ENCODE data around the gene INSM1. TPM values are rescaled to one million over a fixed set of nuclear protein-coding genes. Genes with fewer than 3 reads are reported as not detected.

INSM1 gene
- total RNA-seq, 1 donor from 2014 or later = not detected

DNA sequence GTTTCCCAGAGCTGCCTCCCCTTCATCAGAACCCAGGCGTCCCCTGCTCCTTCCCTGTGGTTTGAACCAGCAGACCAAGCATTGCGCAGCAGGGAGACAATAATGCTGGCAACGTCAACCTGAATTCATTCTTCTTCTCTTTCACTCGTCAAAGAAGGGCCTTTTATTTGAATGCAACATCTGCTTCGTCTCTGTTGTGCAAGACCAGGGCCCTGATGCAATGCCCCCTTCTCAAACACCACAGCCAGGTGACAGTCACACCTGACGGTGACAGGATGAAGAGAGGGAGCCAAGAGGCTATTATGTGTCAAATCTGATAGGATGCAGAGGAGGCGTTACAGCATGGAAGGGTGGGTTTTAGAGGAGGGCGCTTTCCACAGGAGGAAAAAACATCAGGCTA is 8.0 kb downstream of the INSM1 start:
- ATAC-seq (no peak), DNase-seq (ENCODE audit: missing footprints) (no peak)
- intact Hi-C loops (cut with DNase I) = no loop called here

DNA sequence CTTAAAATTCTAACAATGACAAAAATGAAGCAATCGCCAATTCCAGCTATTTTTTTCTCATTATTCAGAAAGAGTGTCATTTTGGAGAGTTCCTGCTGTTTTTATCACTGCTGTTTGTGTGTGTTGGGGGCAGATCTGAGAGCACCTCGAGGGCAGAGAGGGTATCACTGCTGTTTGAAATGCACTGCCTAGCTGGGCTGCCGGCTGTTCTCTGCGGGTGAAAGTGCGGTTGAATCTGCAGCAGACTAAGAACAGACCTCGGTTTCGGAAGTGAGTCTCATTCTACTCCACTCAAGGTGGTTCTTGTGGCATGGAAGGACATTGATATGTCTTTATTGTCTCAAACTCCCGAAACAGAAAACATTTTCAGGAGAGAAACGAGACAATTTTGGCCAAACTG is 18.3 kb downstream of the INSM1 start:
- ATAC-seq (no peak), DNase-seq (ENCODE audit: missing footprints) (no peak)
- intact Hi-C loops (cut with DNase I) = no loop called here

DNA sequence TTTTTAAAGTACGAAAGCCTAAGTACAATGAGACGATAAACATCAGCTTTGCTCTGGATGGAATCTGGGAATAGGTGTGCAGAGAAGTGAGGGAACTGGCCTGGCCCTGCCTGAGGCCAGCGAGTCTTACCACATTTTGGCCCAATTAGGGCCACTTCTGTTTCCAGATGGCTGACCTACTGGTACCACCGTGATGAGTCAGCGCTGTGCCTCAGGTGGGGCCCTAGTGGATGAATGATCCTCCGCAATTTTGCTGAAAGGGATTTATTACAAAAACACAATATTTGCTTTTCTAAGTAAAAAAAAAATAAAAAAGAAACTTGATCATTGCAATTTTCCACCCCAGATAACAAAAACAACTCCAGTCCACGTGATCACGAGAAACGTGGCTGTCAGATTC is 22.5 kb downstream of the INSM1 start:
- DNase-seq (ENCODE audit: missing footprints) (no peak), ATAC-seq (no peak)
- intact Hi-C loops (cut with DNase I) = no loop called here

DNA sequence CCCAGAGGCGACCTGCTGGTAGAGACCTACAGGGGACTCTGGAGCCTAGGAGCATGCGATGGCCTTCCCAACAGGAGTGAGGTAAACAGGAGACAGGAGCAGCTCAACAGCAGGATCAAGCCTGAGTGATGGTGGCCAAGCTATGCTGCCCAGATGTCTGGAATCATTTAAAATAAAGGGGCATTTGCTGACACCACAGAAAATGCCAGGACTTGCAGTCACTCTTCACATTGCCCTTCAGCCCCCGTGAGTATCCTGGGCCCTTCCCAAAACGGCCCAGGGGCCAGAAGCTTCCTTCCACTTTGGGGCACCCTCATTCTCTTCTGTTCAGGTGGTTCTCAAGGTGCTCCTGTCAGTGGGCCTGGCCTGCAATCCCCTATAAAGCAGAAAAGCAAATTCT is 23.2 kb downstream of the INSM1 start:
- no peak for ATAC-seq
- intact Hi-C loops (cut with DNase I) = no loop called here

DNA sequence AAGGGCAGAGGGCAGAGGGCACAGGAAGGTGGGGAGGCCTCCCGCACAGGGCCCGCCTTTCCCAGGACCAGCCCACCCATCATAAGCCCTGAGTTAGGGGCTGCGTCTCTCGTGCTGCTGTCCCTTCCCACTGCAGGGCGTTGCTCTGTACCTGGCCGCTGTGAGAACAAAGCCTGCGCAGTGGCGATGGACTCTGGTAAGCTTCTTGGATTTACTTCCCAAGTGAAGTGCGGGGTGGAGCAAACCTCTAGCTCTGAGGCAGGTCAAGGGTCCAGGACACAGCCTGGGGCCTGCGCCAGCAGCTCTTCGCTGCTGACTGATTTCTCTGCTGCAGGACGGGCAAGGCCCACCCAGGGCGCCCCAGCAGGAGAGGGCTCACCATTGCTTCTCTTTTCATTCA is 23.9 kb downstream of the INSM1 start:
- DNase-seq (ENCODE audit: missing footprints) (no peak), ATAC-seq (no peak)
- intact Hi-C loops (cut with DNase I) = no loop called here

More for the DNA sequence above, 23.2 kb downstream of the INSM1 start:
- no peak for DNase-seq (ENCODE audit: missing footprints)

DNA sequence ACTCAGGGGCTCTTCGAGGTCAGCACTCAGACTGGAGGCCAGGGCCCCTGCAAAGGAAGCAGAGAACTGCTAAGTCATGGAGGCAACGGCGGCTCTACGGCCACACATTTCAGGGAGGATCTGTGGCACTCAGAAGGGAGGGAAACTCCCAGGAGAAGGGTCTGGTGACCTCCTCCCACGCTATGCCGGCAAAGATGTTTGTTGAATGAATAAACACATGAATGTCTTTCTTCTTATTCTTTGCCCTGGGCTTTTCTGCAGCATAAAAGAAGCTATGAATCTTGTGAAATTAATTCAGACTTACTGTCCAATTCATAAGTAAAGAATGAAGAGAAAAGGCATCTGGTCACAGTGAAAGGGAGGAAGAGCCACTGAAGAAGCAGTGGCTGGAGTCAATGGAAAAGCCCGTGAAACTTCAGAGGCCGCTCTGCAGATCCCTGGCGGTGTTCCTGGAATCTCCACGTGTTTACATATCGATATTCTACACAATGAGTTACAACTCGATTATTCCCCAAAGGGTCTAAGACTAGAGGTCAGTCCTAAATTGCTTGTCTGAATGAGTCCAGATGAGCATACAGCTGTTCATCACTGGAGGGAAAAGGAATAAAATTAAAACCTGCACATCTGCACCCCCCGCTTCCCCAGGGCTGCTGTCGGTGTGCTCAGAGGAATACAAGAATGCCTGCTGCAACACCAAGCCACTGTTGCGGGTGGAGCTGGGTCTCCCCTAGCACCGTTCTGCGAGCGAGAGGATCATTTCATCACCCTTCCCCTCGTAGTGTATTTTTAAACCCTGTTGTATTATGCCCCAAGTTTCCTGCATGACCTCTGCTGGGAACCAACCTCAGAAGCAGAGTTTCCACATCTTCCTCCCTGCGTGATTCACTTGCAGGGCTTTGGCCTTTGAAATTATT is 25.6 kb downstream of the INSM1 start:
- no peak for DNase-seq (ENCODE audit: missing footprints)
- intact Hi-C loops (cut with DNase I) = no loop called here
- ATAC-seq = no peak

DNA sequence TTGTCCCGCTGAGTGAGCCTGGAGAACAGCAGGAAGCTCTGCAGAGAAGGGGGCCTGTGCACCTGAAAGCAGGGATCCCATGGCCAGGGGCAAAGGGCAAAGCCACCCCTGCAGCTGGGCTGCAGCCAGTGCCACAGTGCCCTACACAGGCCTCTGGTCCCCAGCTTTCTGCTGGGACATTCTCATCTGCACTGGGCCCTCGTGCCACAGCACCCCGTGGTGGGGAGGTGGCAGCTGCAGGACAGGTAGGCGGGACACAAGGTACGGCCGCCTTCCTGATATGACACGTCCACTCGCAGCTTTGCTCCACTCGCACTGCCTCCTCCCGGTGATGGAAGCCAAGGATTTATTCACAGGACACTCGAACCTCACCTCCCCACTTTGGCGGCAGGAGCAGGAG is 27.2 kb downstream of the INSM1 start:
- intact Hi-C loops (cut with DNase I) = no loop called here

DNA sequence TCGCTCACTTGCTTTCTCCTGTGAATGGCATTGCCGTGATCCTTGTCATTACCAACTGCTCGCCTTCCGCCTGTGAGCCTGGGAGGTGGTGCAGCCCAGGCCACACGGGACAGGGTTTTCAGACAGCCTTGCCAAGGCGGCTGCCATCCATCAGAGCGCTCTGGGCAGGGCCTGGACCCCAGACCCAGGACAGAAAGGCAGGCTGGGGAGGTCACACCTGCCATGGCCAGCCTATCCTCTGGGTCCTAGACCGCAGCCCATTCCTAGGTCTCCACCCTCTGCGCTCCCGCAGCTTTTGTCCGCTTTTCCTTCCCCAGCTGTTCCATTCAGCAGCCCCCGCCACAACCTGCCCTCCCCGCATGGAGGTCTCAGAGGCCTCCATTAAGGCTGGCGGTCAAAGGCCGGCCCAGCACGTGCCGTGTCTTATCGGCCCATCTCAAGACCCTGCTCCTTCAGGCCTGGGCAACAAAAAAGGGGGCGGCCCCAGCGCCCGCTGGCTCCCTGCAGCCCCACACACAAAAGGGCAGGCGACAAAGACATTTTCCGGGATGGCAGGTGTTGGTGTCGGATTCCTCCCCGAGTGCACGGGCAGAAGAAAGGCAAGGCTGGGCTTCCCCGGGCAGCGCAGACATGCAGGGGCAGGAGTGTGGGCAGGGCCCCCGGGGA is 28.1 kb downstream of the INSM1 start:
- intact Hi-C loops (cut with DNase I) = no loop called here
- ATAC-seq (no peak), DNase-seq (ENCODE audit: missing footprints) (no peak)

More for the DNA sequence above, 27.2 kb downstream of the INSM1 start:
- ATAC-seq (no peak), DNase-seq (ENCODE audit: missing footprints) (no peak)

DNA sequence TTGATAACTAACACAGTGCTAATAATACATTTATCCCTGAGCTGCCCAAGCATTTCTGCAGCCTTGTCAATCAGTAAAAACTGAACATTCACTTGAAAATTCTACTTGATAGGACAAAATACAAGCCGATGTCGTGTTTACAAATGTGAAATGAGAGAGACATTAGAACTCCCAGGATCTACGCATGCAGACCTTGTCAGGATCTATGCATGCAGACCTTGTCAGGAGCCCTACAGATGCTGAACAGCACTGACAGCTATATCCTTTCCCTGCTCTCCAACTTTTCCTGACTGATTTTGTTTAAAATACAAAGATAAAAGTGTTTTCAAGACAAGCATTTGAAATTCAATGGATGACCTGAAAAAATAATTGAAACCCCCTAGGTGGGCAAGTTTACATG is 28.9 kb downstream of the INSM1 start:
- no peak for ATAC-seq
- intact Hi-C loops (cut with DNase I) = no loop called here

DNA sequence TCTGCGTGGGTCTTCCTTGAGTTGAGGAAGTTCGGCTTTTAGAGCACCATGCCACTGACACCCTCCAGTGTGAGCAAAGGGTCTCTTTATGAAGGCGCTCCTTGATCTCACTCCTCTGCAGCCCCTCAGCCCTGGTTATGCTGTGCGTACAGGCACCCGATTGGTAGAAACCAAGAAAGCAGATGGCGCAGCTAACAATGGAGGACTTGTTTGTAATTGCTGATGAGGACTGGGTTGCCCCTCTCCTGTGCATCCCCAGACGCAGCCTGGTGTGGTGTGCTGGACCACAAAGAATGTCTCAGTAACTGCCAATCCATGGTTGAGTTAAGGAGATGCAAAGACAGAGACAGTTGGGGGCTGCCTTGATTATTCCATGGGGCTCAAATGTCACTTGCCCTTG is 30.2 kb downstream of the INSM1 start:
- ATAC-seq (no peak), DNase-seq (ENCODE audit: missing footprints) (no peak)
- intact Hi-C loops (cut with DNase I) = no loop called here

More for the DNA sequence above, 28.9 kb downstream of the INSM1 start:
- DNase-seq (ENCODE audit: missing footprints) = no peak

DNA sequence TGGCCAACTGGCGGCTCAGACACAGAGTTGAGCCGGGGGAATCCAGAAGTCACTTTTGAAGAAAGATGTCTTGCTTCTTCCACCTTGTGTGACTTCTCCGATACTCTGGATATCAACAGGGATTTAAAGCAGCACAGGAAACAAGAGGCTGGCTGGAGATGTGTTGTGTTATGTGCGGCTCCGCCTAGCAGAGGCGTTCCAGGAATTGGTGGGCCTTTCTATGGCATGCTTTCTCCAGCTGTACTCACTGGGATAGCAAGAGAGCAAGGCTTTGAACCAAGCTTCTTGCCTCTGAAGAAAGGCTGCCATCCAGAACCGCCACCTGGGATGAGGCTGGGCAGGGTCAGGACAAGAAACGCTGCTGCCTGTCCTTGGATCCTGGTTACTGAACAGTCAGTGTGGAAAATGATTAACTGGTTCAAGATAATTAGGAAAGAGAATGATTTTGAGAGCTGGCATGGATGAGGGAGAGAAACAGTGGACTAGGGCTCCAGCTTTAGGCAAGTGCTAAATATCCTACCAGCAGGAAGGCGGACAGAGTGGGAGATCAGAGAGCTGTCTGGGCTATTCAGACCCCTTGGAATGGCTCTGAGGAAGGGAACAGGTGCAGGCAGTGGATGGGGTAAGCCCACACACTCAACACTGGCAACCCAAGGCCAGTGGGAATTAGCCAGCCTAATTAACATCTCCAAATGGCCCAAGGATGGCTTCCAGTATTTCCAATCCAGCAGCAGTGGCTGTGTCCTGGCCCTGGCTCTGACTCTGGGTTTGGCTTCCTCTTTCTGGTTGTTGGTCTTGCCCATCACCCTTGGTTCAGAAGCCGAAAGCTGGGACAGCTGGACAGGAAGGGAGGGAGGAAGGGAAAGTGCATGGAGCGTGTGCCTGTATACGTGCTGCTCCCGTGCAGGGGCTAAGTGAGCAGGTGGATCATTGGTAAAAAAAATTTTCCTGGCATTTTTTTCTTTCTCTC is 31.9 kb downstream of the INSM1 start:
- ATAC-seq (no peak), DNase-seq (ENCODE audit: missing footprints) (no peak)
- intact Hi-C loops (cut with DNase I) = no loop called here

DNA sequence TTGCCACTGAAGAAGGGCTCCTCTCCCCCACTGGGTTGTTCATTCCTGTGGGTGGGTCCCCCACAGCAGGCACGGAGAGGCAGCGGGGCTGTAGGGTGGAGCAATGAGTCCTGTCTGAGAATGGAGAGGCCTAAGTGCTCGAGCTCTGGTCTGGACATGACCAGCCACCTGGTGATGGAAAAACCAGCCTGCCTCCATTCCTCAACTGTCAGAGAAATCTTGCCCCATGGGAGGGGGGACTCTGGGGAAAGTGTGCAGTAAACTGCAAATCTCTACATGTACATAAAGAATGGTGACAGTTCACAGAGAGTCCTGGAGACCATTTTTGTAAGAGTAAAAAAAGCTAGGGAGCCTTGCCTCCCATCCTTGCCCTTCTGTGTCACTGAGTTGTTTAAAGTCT is 34.1 kb downstream of the INSM1 start:
- DNase-seq (ENCODE audit: missing footprints) (no peak), ATAC-seq (no peak)
- intact Hi-C loops (cut with DNase I) = no loop called here

DNA sequence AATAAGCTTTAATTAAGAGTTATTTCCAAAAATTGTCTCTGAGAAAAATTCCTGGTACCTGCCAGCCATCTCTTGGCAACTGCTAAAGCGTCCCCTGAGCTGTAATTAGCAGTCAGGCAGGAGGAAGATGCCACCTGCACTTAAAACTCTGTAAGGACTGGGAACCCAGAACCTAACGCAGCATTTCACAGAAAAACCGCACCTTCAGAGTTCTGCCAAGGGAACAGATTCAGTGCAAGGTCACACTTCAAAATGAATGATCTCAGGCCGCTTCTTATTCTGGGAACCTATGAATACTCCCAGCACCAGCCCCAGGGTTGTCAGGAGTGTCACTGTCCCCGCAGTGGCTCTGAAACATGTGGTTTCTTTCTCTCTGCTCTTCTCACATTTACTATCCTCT is 36.7 kb downstream of the INSM1 start:
- ATAC-seq = no peak
- DNase-seq (ENCODE audit: missing footprints) = no peak
- intact Hi-C loops (cut with DNase I) = no loop called here

DNA sequence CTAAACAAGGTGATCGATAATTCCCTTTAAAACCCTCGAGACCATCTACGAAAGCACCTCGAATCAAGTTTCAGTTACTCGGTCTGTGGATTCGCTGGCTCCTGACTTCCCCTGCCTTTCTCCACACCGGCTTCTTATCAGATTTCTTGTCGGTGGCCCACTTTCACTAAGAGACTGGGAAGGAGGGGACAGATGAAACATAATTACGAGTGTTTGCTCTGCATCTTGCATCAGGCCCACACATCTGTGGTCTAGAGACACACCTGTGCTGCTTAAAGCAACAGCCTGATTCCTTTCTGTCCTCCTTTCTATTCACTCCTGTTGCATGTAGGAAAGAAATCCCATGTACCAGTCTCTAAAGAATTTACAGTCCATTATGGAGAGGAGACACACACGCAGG is 37.7 kb downstream of the INSM1 start:
- no peak for DNase-seq (ENCODE audit: missing footprints)
- ATAC-seq = no peak
- intact Hi-C loops (cut with DNase I) = no loop called here

DNA sequence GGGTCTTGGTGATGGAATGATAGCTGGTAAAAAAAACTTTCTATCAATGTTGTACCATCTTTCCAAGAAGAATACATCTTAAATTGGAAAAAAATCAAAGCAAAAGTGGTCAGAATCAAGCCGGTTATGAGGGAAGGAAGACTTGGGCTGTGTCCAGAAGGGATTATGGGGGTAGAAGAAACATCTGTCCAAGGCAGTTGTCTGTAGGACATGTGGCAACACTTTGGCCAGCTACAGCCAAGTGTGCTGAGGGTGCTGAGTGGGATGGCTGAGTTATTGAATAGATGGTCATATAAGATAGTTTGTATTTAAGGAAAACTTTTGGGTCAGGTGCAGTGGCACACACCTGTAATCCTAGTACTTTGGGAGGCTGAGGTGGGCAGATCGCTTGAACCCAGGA is 38.4 kb downstream of the INSM1 start:
- DNase-seq (ENCODE audit: missing footprints) (no peak), ATAC-seq (no peak)
- intact Hi-C loops (cut with DNase I) = no loop called here

DNA sequence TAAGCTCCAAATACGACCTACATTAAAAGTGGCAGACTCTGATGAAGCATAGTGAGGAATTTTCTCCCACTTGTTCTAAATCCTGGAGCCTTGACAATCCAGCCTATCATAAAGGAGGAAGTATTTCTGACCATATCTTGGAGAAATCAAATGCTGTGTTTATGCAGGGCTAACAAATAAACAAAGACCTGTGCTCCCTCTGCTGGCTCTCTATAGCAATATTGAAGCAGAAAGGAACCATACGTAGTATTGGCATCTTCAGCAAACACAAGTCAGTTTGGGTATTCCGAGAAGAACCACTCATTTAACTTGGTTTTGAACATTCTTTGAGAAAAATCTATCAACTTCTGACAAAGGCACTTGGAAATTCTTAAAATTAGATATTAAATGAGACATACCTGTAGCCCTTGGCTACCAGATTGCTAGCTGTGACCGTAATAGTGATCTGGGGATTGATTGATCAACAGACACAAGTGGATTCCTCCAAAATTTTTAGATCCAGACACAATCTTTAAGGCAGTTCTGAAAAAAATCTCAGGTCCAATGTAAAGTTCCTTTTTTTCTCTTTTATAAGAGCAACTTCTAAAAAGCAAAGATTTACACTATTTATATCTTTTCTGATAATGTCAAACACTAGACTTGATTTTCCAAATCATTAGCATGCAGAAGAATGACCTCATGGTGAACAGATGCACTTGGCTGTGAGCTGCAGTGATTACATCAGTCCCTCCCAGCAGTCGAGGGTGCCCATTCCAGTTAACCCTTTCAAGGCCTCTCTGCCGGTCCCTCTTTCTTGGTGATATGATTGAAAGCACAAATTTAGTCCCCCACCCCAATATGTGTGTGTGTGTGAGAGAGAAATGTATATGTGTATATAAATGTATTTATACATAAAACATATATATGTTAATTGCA is 40.2 kb downstream of the INSM1 start:
- ATAC-seq = no peak
- DNase-seq (ENCODE audit: missing footprints) = no peak
- intact Hi-C loops (cut with DNase I) = no loop called here

DNA sequence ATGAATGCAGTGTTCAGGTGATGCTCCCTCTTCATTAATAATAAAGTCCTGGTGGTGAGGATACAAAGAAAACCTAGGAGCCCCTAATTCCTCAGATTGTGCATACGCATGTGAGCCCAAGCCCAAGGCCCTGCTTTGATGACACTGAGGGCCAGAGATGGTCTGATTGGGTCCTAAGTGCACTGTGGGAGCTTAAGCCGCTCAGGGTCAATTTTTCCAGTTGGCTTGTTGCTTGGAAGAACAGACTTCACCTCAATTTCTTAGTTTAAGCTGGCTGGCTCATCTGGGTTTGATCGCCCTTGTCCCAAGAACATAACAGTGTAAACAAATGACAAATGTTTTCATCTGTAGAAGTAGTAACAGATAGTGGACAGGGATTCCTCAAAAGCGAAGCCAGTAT is 41.4 kb downstream of the INSM1 start:
- intact Hi-C loops (cut with DNase I) = no loop called here
- DNase-seq (ENCODE audit: missing footprints) (no peak), ATAC-seq (no peak)

DNA sequence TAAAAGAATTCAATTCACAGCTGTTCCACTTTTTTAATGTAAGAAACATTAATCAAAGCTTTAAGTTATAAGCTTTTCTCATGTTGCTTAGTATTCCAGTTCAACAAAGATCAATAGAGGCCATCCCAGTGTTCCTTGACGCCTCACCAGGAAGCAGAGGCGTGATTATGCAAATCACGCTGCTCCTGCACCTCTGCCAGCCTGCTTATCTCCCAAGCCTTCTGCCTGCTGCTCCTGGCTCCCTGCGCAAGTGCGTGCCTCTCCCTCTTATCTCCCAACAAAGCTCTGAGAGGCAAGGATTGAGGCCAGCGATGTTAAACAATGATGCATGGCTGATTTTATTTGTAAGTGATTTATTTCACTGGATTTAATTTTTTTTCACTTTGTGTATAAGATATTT is 42.8 kb downstream of the INSM1 start:
- intact Hi-C loops (cut with DNase I) = loop anchor here (1.0 kb wide), 1 partner anchor 326 kb away; no protein-coding TSS in a partner anchor
- DNase-seq (ENCODE audit: missing footprints) (no peak), ATAC-seq (peak; percentile 92)
